HG02571 (cell line): ENCODE data around the gene ZBTB22.

Source experiments
- ATAC-seq: cut with Tn5 transposase; IDR thresholded peaks from one replicate; pipeline ENCODE4 v1.9.1; 2021; ENCODE audit warnings: mild to moderate bottlenecking, moderate library complexity; ENCODE audit not compliant: unreplicated experiment

Gene ZBTB22

GRCh38 chr6:33329058-33329457 is 11.5 kb upstream of the ZBTB22 start:
- no peak for ATAC-seq

GRCh38 chr6:33324125-33324524 is 6.6 kb upstream of the ZBTB22 start:
- ATAC-seq, result no peak

GRCh38 chr6:33323623-33323948 is 6.0 kb upstream of the ZBTB22 start:
- ATAC-seq, result no peak

GRCh38 chr6:33321227-33321626 is 3.7 kb upstream of the ZBTB22 start:
- ATAC-seq, result no peak

GRCh38 chr6:33320315-33321181 is 3.0 kb upstream of the ZBTB22 start:
- no peak for ATAC-seq

- no peak for ATAC-seq
Observed at GRCh38 chr6:33319939-33320314, 2.4 kb upstream of the ZBTB22 start.

GRCh38 chr6:33318426-33319073 is 1.0 kb upstream of the ZBTB22 start:
- no peak for ATAC-seq

- ATAC-seq, result no peak
Observed at GRCh38 chr6:33317419-33317668, 200 bp downstream of the ZBTB22 start.

- ATAC-seq, result no peak
Observed at GRCh38 chr6:33316603-33317418, 733 bp downstream of the ZBTB22 start.

- ATAC-seq, result no peak
Observed at GRCh38 chr6:33315793-33316602, 1.5 kb downstream of the ZBTB22 start.

- ATAC-seq, result no peak
Observed at GRCh38 chr6:33314943-33315792, 2.4 kb downstream of the ZBTB22 start.

GRCh38 chr6:33314515-33314942 is 3.0 kb downstream of the ZBTB22 start:
- ATAC-seq, result no peak

GRCh38 chr6:33313709-33314514 is 3.6 kb downstream of the ZBTB22 start, which contains the start of gene TAPBP:
TAPBP (minus strand) TSS chr6:33314078; CDS start chr6:33314041, 37 bp downstream.
- no peak for ATAC-seq

- no peak for ATAC-seq
Observed at GRCh38 chr6:33313105-33313708, 4.3 kb downstream of the ZBTB22 start.

- ATAC-seq, result no peak
Observed at GRCh38 chr6:33312361-33313104, 5.0 kb downstream of the ZBTB22 start.

- ATAC-seq, result no peak
Observed at GRCh38 chr6:33306356-33306755, 11.2 kb downstream of the ZBTB22 start.

- no peak for ATAC-seq
Observed at GRCh38 chr6:33305052-33305451, 12.5 kb downstream of the ZBTB22 start.

GRCh38 chr6:33304216-33304615 is 13.3 kb downstream of the ZBTB22 start:
- ATAC-seq, result no peak
